Measurements from ENCODE around the gene NAA40.

Gene NAA40

GRCh38 chr11:63993100-63993499, 54.3 kb downstream of the NAA40 start:
- no peak for DNase-seq

GRCh38 chr11:63993993-63994392, 55.2 kb downstream of the NAA40 start:
- DNase-seq: no peak

- no peak for DNase-seq
Measured at GRCh38 chr11:63996512-63996911, 57.7 kb downstream of the NAA40 start.

- no peak for DNase-seq
Measured at GRCh38 chr11:63997104-63997700, 58.4 kb downstream of the NAA40 start.

GRCh38 chr11:63997801-63998337, 59.1 kb downstream of the NAA40 start:
- DNase-seq: no peak

GRCh38 chr11:63998558-63999348, 60.0 kb downstream of the NAA40 start:
- no peak for DNase-seq

- peak; percentile 74 for DNase-seq
Measured at GRCh38 chr11:63999349-64000025, 60.7 kb downstream of the NAA40 start.

- peak; percentile 74 for DNase-seq
Measured at GRCh38 chr11:64000026-64000739, 61.4 kb downstream of the NAA40 start.

GRCh38 chr11:64000740-64001483, 62.1 kb downstream of the NAA40 start:
- no peak for DNase-seq

- DNase-seq: no peak
Measured at GRCh38 chr11:64001484-64002420, 63.0 kb downstream of the NAA40 start.

- no peak for DNase-seq
Measured at GRCh38 chr11:64003807-64004589, 65.2 kb downstream of the NAA40 start.

- DNase-seq: no peak
Measured at GRCh38 chr11:64004590-64004984, 65.8 kb downstream of the NAA40 start.

- DNase-seq: no peak
Measured at GRCh38 chr11:64005691-64006090, 66.9 kb downstream of the NAA40 start.

GRCh38 chr11:64006398-64006797, 67.6 kb downstream of the NAA40 start:
- no peak for DNase-seq
